Measurements from ENCODE around the gene CRADD. TPM values are rescaled to one million over a fixed set of nuclear protein-coding genes. Genes with fewer than 3 reads are reported as not detected.

CRADD gene
- total and polyA plus RNA-seq, 10 donors = 5.5 to 58.7 (median 18.8) TPM

DNA sequence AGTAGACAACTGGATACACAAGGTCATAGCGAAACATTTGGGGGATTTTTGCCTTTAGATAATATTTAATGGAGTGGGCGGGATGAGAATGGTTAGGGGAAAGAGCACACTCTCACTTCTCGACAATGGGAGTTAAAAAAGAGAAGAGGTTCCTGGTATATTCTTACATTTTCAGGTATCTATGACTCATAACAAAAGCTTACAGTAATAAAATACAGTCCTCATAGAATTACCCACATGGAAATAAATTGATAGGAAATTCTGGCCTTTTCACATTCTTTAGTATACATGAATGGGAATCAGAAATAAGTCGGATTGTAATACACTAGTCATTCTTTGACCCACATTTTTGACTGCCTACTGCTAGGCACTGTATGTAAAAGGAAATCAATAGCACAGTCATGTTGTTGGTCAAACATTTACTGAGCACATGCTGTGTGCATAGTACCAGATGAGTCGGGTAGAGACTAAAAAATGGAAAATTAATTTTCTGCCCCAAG lies 8.2 kb upstream of the CRADD start:
- H3K27ac ChIP-seq = no peak overlapping the region
- TF ChIP-seq, protein P1, sequence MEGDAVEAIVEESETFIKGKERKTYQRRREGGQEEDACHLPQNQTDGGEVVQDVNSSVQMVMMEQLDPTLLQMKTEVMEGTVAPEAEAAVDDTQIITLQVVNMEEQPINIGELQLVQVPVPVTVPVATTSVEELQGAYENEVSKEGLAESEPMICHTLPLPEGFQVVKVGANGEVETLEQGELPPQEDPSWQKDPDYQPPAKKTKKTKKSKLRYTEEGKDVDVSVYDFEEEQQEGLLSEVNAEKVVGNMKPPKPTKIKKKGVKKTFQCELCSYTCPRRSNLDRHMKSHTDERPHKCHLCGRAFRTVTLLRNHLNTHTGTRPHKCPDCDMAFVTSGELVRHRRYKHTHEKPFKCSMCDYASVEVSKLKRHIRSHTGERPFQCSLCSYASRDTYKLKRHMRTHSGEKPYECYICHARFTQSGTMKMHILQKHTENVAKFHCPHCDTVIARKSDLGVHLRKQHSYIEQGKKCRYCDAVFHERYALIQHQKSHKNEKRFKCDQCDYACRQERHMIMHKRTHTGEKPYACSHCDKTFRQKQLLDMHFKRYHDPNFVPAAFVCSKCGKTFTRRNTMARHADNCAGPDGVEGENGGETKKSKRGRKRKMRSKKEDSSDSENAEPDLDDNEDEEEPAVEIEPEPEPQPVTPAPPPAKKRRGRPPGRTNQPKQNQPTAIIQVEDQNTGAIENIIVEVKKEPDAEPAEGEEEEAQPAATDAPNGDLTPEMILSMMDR (IDR thresholded peaks at IDR 0.05 in 8 of 11, conservative IDR thresholded peaks at IDR 0.05 in 3 of 11) = no peak
- TF ChIP-seq POLR2A (IDR thresholded peaks at IDR 0.05) = no peak
- no peak for TF ChIP-seq POLR2AphosphoS5 (IDR thresholded peaks at IDR 0.05)
- 72 to 81% (median 76%) methylated on average over 5 of the region's 5 CpGs for WGBS, 5 donors
- H3K4me3 ChIP-seq = no peak overlapping the region
- intact Hi-C loops (cut with DNase I; ENCODE audit: low total_unique reads) = no loop called here
- peaks cover 0 to 9% (median 6%) of the 10 kb centered on the region in 8 donors for H3K9me3 ChIP-seq
- H3K27me3 ChIP-seq (replicated peaks in 1 of 7) = no peaks in the 10 kb centered on the region
- no peaks in the 10 kb centered on the region for H3K36me3 ChIP-seq
- DNase-seq = no peak
- H3K4me1 ChIP-seq = no peaks in the 10 kb centered on the region

DNA sequence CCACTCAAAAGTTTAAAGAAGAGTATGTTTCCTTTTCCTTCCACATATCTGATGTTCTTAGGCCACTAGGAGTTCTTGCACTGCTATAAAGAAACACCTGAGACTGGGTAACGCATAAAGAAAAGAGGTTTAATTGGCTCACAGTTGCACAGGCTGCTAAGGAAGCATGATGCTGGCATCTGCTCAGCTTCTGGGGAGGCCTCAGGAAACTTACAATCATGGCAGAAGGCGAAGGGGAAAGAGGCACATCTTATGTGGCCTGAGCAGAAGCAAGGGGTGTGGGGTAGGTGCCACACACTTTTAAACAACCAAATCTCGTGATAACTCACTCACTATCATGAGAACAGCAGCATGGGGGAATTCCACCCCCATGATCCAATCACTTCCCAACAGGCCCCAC lies 7.7 kb upstream of the CRADD start:
- Histone ChIP-seq H3K36me3 (no peaks in the 10 kb centered on the region), H3K9me3 (peaks cover 0 to 9% (median 6%) of the 10 kb centered on the region in 8 donors), H3K27me3 (replicated peaks in 1 of 7) (no peaks in the 10 kb centered on the region), H3K27ac (no peak overlapping the region), H3K4me3 (no peak overlapping the region), H3K4me1 (no peaks in the 10 kb centered on the region)
- DNase-seq = no peak
- WGBS, 5 donors = 85 to 93% (median 91%) methylated on average over 3 of the region's 3 CpGs
- TF ChIP-seq, protein P1 (IDR thresholded peaks at IDR 0.05 in 8 of 11, conservative IDR thresholded peaks at IDR 0.05 in 3 of 11) = no peak
- TF ChIP-seq POLR2AphosphoS5 (IDR thresholded peaks at IDR 0.05) (no peak), POLR2A (IDR thresholded peaks at IDR 0.05) (no peak)
- intact Hi-C loops (cut with DNase I; ENCODE audit: low total_unique reads) = no loop called here

DNA sequence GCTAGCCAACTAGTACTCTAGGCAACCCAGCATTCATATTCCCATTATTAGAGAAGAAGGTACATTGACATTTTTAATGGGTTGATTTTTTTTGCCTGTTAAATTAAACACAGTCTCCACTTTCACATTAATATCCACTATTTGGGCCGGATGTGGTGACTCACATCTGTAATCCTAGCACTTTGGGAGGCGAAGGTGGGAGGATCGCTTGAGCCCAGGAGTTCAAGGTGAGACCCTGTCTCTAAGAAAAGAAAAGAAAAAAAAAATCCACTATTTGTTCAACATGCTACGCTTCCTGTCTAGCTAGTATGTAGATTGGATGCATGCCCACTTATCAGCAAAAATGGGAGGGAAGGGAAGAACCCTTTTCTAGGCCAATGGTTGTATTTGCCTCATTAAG lies 7.1 kb upstream of the CRADD start:
- Histone ChIP-seq H3K4me1 (no peaks in the 10 kb centered on the region), H3K27me3 (replicated peaks in 1 of 7) (no peaks in the 10 kb centered on the region), H3K27ac (peak overlapping the region in 2 of 8 donors; percentile 20 to 24), H3K36me3 (no peaks in the 10 kb centered on the region), H3K4me3 (no peak overlapping the region), H3K9me3 (peaks cover 0 to 9% (median 6%) of the 10 kb centered on the region in 8 donors)
- no peak for TF ChIP-seq POLR2AphosphoS5 (IDR thresholded peaks at IDR 0.05)
- TF ChIP-seq POLR2A (IDR thresholded peaks at IDR 0.05) = no peak
- TF ChIP-seq, protein P1 (IDR thresholded peaks at IDR 0.05 in 8 of 11, conservative IDR thresholded peaks at IDR 0.05 in 3 of 11) = no peak
- WGBS, 5 donors = 60 to 86% (median 84%) methylated on average over 4 of the region's 4 CpGs
- intact Hi-C loops (cut with DNase I; ENCODE audit: low total_unique reads) = no loop called here
- DNase-seq = no peak

DNA sequence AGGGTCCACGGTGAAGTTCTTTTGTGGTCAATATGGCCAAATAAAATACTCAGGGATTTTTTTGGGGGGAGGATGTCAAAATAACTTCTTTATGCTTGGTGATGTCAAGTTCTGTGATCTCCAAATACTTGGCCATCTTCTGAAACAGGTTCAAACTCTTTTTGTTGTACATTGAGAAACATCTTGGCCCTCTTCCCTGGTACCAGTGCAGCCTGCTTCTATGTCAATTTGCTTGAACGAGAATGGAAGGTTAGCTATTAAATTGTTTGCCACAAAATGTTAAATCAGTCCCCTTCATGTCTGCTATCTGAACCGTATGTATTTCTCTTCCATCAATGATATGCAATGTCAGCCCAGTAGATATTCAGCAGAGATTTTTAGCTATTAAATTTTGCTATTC lies 6.1 kb upstream of the CRADD start:
- no peak for TF ChIP-seq POLR2AphosphoS5 (IDR thresholded peaks at IDR 0.05)
- no peak for TF ChIP-seq POLR2A (IDR thresholded peaks at IDR 0.05)
- TF ChIP-seq, protein P1 (IDR thresholded peaks at IDR 0.05 in 8 of 11, conservative IDR thresholded peaks at IDR 0.05 in 3 of 11) = no peak
- intact Hi-C loops (cut with DNase I; ENCODE audit: low total_unique reads) = no loop called here
- no peak for DNase-seq
- H3K4me3 ChIP-seq = no peak overlapping the region
- H3K36me3 ChIP-seq = no peaks in the 10 kb centered on the region
- H3K4me1 ChIP-seq = no peaks in the 10 kb centered on the region
- H3K27me3 ChIP-seq (replicated peaks in 1 of 7) = no peaks in the 10 kb centered on the region
- whole genome bisulfite sequencing, 5 donors = 86 to 92% (median 90%) methylated on average over 3 of the region's 3 CpGs
- H3K27ac ChIP-seq = no peak overlapping the region
- H3K9me3 ChIP-seq = peaks cover 0 to 9% (median 6%) of the 10 kb centered on the region in 8 donors
